Spinal cord (tissue), 10 donors: ENCODE data around the gene TRPV4. TPM values are rescaled to one million over a fixed set of nuclear protein-coding genes. Genes with fewer than 3 reads are reported as not detected.
"Not testable (repeated sequence)": the region's sequence is repeated elsewhere in the genome, so short reads cannot be mapped to it uniquely, and the experiment has no call there.

Experiments
- DNase-seq, 6 donors: peaks; one replicate each; pipeline versions ENCODE4 v3.0.0 to v3.0.0-alpha.2; 2013 to 2015; ENCODE audit warnings: low spot score in 6 of 6, low read depth in 4 of 6
- H3K27ac ChIP-seq: one replicate; pipeline ENCODE4 v1.5.1; 2013; ENCODE audit warnings: low read depth, low read length, control low read depth
- H3K27me3 ChIP-seq: one replicate; pipeline ENCODE4 v1.6.1; 2013; ENCODE audit warnings: low read length; ENCODE audit not compliant: control insufficient read depth, insufficient read depth
- H3K36me3 ChIP-seq: one replicate; pipeline ENCODE4 v1.6.1; 2013; ENCODE audit warnings: low read length; ENCODE audit not compliant: control insufficient read depth, insufficient read depth
- H3K4me1 ChIP-seq: one replicate; pipeline ENCODE4 v1.6.1; 2013; ENCODE audit warnings: low read length; ENCODE audit not compliant: control insufficient read depth, insufficient read depth
- H3K4me3 ChIP-seq: one replicate; pipeline ENCODE4 v1.5.1; 2013; ENCODE audit warnings: low read depth, low read length, control low read depth
- H3K9me3 ChIP-seq: one replicate; pipeline ENCODE4 v1.6.1; 2013; ENCODE audit warnings: low read length; ENCODE audit not compliant: control insufficient read depth, insufficient read depth
- WGBS: methylation state at CpG from one replicate; pipeline ENCODE4 v1.1.5; 2013; ENCODE audit warnings: missing lambda C conversion rate; ENCODE audit not compliant: insufficient coverage; 5-methylcytosine and 5-hydroxymethylcytosine counted together
- polyA plus RNA-seq, 2 donors: library from polyadenylated mRNA; unstranded; fragments of 120-200 nt; gene quantifications; one replicate each; pipeline ENCODE4 v1.2.1, GENCODE V29; 2013; ENCODE audit not compliant: insufficient read length in 2 of 2
- total RNA-seq, 2 donors: library from RNA; depleted of rRNA in 1 of 2; stranded (reverse); fragments of 120-200 nt in 1 of 2; fragments of >200 nt in 1 of 2; gene quantifications; one replicate each; pipeline versions ENCODE4 v1.2.3 to v1.2.4, GENCODE V29; 2013 to 2014
- donor health status: healthy.

The TRPV4 gene
- total and polyA plus RNA-seq, 4 donors, result 0.50 to 3.8 (median 0.89) TPM

DNA sequence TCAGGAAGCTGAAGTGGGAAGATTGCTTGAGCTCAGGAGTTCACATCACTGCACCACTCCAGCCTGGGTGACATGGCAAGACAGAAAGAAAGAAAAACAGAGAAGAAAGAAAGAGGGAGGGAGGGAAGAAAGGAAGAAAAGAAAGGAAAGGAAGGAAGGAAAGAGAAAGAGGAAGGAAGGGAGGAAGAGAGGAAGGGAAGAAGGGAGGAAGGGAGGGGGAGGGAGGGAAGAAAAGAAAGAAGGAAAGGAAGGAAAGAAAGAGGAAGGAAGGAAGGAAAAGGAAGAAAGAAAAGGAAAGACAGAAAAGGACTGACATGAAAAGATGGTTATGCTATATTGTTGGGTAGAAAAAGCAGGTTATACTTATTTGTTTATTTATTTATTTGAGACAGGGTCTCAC lies 43.2 kb upstream of the TRPV4 start:
- Histone ChIP-seq H3K9me3 (no peaks in the 10 kb centered on the region), H3K4me3 (no peak overlapping the region), H3K36me3 (peaks cover 8% of the 10 kb centered on the region), H3K27ac (no peak overlapping the region), H3K4me1 (peaks cover 42% of the 10 kb centered on the region), H3K27me3 (no peaks in the 10 kb centered on the region)
- DNase-seq, result no peak

DNA sequence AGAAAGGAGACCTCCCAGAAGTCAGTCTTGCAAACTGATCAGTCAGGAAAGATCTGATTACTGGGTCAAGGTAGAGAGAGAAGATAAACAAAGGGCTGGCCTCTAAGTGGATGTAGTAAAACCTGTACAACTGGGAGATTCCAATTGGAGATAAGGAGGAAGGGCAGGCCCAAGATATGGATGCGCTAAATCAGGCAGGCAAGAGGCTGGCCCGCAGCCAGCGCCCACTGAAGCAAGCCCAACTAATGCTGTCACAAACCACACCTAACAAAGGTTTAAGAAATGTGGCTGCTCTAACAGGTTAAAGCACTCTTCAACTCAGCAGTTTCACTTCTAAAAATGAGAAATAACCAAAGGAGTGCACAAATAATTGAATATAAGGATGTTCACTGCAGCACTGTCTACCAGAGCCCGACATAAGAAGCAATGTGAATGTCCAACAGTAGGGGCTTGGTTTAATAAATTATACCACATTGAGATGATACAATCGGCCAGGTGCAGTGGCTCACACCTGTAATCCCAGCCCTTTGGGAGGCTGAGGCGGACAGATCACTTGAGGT lies 42.5 kb upstream of the TRPV4 start:
- H3K4me3 ChIP-seq, result no peak overlapping the region
- H3K27ac ChIP-seq, result no peak overlapping the region
- H3K9me3 ChIP-seq, result no peaks in the 10 kb centered on the region
- H3K36me3 ChIP-seq, result peaks cover 8% of the 10 kb centered on the region
- DNase-seq, result no peak
- WGBS, result no CpG with 5 or more reads among the region's 6 CpGs
- peaks cover 44% of the 10 kb centered on the region for H3K4me1 ChIP-seq
- H3K27me3 ChIP-seq, result no peaks in the 10 kb centered on the region

DNA sequence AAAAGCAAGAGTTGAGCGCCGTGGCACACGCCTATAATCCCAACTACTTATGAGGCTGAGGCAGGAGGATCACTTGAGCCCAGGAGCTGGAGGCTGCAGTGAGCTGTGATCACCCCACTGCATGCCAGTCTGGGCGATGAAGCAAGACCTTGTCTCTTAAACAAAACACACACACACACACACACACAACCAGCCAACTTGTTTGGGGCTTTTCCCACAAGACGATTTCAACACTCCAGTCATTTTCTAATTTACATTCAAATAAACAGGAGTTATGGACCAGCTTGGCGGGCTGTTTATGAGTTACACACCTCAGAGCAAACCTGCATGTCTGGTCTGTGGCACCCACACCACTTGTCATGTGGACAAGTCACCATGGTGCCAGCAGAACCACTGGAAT lies 40.5 kb upstream of the TRPV4 start:
- WGBS, result 91% methylated on average over 6 of the region's 6 CpGs
- DNase-seq, result no peak
- Histone ChIP-seq H3K4me3 (no peak overlapping the region), H3K9me3 (no peaks in the 10 kb centered on the region), H3K27ac (no peak overlapping the region), H3K27me3 (no peaks in the 10 kb centered on the region), H3K36me3 (peaks cover 6% of the 10 kb centered on the region), H3K4me1 (peaks cover 41% of the 10 kb centered on the region)

DNA sequence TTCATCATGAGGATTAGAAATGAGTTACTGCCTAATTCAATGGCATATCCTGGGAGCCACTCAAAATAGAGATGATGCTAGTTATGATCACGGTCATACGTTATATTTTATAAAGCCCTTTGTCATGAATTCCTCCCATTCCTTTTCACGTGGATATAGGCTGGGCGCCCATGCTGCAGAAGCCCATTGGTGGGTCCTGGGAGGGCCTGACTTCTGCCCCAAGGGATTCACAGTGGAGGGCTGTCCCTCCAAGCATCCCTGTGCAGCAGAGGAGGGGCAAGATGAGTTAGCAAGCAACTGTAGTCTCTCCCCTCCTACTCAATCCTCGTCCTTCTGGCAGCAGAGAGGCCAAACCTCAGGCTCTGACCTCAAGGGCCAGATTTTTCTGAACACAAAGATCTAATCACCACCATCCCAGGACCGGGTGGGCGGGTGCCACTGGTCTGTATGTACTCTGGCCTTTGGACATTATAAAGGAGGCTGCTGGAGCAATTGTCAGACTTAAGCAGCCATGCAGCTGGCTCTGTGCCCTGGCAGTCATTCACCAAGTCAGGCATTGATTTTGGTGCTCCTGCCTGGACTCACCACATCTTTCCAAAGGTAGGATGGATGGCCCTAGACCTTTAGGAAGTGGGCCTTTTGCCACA lies 38.6 kb upstream of the TRPV4 start:
- H3K27me3 ChIP-seq, result no peaks in the 10 kb centered on the region
- WGBS, result 100% methylated on average over 2 of the region's 7 CpGs
- H3K9me3 ChIP-seq, result no peaks in the 10 kb centered on the region
- DNase-seq, result peak in 1 of 6 donors; percentile 43
- peaks cover 8% of the 10 kb centered on the region for H3K36me3 ChIP-seq
- H3K4me1 ChIP-seq, result peaks cover 26% of the 10 kb centered on the region
- H3K4me3 ChIP-seq, result no peak overlapping the region
- peak overlapping the region; percentile 73 for H3K27ac ChIP-seq

DNA sequence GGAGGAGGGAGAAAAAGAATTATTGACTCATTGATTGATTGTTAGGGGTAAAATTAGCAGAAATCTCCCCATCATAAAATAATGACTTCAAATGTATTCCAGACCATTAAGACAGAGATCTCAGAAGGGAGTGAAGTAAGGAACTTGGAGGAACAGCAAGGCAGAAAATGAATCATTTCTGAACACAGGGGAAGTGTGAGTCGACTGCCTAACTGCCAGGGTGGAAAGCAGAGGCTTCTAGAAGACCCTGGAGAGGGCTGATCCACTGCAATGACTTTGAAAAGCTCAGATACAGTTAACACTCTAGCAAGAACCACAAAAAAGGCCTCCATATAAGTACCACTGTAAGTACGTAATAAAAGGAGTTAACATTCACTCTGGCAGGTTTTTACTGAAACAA lies 37.5 kb upstream of the TRPV4 start:
- DNase-seq, result no peak
- Histone ChIP-seq H3K27ac (peak overlapping the region; percentile 73), H3K4me3 (no peak overlapping the region), H3K27me3 (no peaks in the 10 kb centered on the region), H3K9me3 (no peaks in the 10 kb centered on the region), H3K4me1 (peaks cover 24% of the 10 kb centered on the region), H3K36me3 (peaks cover 8% of the 10 kb centered on the region)
- no CpG with 5 or more reads among the region's 2 CpGs for WGBS

DNA sequence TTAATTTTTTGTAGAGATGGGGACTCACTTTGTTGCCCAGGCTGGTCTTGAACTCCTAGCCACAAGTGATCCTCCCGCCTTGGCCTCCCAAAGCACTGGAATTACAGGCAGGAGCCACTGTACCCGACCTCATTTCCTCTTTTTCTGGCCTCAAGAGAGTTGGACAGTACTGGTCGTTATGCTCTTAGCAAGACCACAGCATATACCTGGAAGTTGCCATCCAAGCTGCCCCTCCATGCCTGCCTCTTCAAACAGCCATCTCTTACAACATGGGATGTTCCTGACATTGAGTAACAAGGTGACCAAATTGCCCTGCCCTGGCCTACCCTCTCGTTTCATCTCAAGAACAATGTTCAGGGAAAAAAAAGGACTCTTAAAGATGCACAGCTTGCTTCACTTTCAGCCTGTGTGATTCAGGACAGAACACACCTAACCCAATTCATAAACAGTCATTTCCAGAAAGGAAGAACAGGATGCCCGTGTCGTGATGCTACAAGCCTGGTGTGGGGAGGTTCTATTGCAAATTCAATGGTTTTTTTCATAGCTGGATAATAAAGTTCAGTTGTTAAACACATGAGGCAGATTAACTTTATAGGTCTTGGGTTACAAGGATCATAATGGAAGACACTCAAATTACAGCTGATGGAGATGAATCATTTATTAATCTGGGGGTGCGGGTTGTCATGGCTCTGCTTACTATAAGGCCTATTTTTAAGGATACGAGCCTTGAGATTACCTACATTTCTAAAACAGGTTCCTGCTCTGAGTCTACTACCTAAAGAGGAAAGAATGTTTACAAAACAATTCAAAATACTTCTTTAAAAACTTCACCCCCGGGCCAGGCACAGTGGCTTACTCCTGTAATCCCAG lies 35.2 kb upstream of the TRPV4 start:
- H3K27ac ChIP-seq, result no peak overlapping the region

DNA sequence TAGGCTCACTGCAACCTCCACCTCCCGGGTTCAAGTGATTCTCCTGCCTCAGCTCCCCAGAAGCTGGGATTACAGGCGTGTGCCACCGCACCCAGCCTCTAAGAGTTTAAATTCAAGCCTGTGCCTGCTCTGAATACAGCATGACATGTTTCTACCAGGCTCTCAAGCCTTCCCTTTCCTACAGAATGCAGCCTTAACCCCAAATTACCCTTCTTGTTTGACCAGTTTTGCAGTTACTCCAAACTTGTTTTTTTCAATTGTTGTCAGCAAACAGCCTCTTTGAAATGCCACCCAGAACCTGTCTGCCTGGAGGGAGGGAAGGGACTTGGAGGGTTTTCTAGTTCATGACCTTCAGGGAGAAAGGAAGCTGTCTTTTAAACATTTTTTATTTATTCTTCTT lies 31.7 kb upstream of the TRPV4 start:
- no peaks in the 10 kb centered on the region for H3K27me3 ChIP-seq
- no peak overlapping the region for H3K4me3 ChIP-seq
- peaks cover 39% of the 10 kb centered on the region for H3K4me1 ChIP-seq
- WGBS, result 75% methylated on average over 3 of the region's 3 CpGs
- H3K27ac ChIP-seq, result peak overlapping the region; percentile 91
- peaks cover 15% of the 10 kb centered on the region for H3K36me3 ChIP-seq
- no peaks in the 10 kb centered on the region for H3K9me3 ChIP-seq
- no peak for DNase-seq

More for the DNA sequence above, 35.2 kb upstream of the TRPV4 start:
- no peak overlapping the region for H3K4me3 ChIP-seq
- H3K36me3 ChIP-seq, result peaks cover 8% of the 10 kb centered on the region
- H3K9me3 ChIP-seq, result no peaks in the 10 kb centered on the region
- DNase-seq, result no peak
- no peaks in the 10 kb centered on the region for H3K27me3 ChIP-seq
- H3K4me1 ChIP-seq, result peaks cover 42% of the 10 kb centered on the region
- WGBS, result 77% methylated on average over 4 of the region's 9 CpGs

DNA sequence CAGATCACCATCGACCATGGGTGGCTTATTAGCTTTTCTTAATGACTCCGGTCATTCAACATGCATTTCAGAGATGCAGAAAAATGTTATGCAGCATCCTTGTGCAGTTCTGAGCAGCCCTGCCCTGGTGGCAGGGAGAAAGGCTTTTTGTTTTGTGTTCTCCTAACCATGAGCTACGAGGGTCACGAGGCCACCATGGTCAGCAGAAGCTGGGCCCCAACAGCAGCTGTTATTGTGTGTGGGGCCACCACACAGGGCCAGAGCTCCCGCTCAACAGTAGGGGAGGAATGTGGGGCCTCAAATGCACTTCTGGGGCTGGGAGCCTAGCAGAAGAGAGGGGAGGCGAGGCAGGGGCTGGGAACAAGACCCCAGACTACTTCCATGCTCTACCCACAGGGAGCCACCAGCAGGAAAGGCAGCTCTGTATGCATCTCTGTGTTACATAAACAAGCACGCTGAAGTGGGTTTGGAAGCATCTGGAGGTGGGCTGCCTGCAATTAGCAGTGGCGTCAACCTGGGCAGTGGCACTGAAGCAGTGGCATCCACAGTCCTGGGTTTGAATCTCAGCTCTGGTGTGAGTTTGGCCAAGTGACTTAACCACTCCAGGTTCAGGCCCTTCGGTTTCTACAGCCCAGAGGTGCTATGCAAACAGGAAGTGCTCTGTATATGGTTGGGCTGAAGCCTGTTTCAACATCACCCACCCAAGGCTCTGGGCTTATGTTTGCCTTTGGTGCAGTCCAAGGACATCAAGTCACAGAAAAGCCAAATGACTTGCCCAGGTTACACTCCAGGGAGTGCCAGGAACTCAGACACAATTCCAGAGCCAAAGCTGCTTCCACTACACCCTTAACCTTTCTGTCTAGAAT lies 30.9 kb upstream of the TRPV4 start:
- peak in 2 of 6 donors; percentile 11 to 53 for DNase-seq
- H3K4me3 ChIP-seq, result no peak overlapping the region
- WGBS, result 58% methylated on average over 6 of the region's 9 CpGs
- no peaks in the 10 kb centered on the region for H3K9me3 ChIP-seq
- peaks cover 35% of the 10 kb centered on the region for H3K4me1 ChIP-seq
- H3K36me3 ChIP-seq, result peaks cover 15% of the 10 kb centered on the region
- peak overlapping the region; percentile 91 for H3K27ac ChIP-seq
- no peaks in the 10 kb centered on the region for H3K27me3 ChIP-seq

DNA sequence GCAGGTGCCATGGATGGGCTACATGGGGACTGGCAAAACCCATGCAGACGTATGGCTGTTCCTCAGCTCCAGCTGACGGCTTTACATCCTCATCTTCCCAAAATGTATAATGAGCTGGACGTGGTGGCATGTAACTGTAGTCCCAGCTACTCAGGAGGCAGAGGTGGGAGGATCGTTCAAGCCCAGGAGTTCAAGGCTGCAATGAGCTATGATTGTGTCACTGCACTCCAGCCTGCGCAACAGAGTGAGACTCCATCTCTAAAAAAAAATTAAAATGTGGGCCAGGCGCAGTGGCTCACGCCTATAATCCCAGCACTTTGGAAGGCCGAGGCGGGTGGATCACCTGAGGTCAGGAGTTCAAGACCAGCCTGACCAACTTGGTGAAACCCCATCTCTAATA lies 29.3 kb upstream of the TRPV4 start:
- Histone ChIP-seq H3K27ac (peak overlapping the region; percentile 71), H3K4me1 (peaks cover 35% of the 10 kb centered on the region), H3K36me3 (peaks cover 27% of the 10 kb centered on the region)
- not testable (repeated sequence) for H3K9me3 ChIP-seq, H3K27me3 ChIP-seq, DNase-seq, H3K4me3 ChIP-seq
- WGBS, result 89% methylated on average over 5 of the region's 9 CpGs
